Liver (tissue), 3 donors: ENCODE results near the gene ADAM11.

Experiments
- GABPA ChIP-seq, 2 donors: IDR thresholded peaks in 1 of 2; conservative IDR thresholded peaks in 1 of 2; 2 replicates each; pipeline ENCODE4 v1.6.1; 2016; ENCODE audit warnings: antibody characterized with exemption in 2 of 2, mild to moderate bottlenecking in 1 of 2, moderate library complexity in 1 of 2
- JUND ChIP-seq, 2 donors: IDR thresholded peaks; 2 replicates each; pipeline ENCODE4 v1.6.1; 2016; ENCODE audit warnings: antibody characterized with exemption in 2 of 2
- SP1 ChIP-seq: IDR thresholded peaks from 2 replicates; pipeline ENCODE4 v1.6.1; 2018; ENCODE audit warnings: antibody characterized with exemption, mild to moderate bottlenecking
- TAF1 ChIP-seq: conservative IDR thresholded peaks from 2 replicates; pipeline ENCODE4 v1.6.1; 2016; ENCODE audit warnings: antibody characterized with exemption, mild to moderate bottlenecking
- YY1 ChIP-seq: IDR thresholded peaks from 2 replicates; pipeline ENCODE4 v1.6.1; 2016; ENCODE audit warnings: antibody characterized with exemption, mild to moderate bottlenecking
- TF ChIP-seq, protein P1 (sequence below): fragments of 150-350 bp; IDR thresholded peaks from 2 replicates; pipeline ENCODE4 v1.5.1; 2017; ENCODE audit warnings: improper control_type of control experiment, low read depth, low read length; ENCODE audit not compliant: missing input control
- TF ChIP-seq, protein P2 (sequence below): IDR thresholded peaks from 2 replicates; pipeline ENCODE4 v1.6.1; 2016; ENCODE audit warnings: antibody characterized with exemption
- TF ChIP-seq, protein P3 (sequence below): IDR thresholded peaks from 2 replicates; pipeline ENCODE4 v1.6.1; 2016; ENCODE audit warnings: antibody characterized with exemption
- TF ChIP-seq, protein P4 (sequence below): IDR thresholded peaks from 2 replicates; pipeline ENCODE4 v1.6.1; 2016; ENCODE audit warnings: antibody characterized with exemption
- donor health status: healthy.
- donor health status: healthy.

DNA sequence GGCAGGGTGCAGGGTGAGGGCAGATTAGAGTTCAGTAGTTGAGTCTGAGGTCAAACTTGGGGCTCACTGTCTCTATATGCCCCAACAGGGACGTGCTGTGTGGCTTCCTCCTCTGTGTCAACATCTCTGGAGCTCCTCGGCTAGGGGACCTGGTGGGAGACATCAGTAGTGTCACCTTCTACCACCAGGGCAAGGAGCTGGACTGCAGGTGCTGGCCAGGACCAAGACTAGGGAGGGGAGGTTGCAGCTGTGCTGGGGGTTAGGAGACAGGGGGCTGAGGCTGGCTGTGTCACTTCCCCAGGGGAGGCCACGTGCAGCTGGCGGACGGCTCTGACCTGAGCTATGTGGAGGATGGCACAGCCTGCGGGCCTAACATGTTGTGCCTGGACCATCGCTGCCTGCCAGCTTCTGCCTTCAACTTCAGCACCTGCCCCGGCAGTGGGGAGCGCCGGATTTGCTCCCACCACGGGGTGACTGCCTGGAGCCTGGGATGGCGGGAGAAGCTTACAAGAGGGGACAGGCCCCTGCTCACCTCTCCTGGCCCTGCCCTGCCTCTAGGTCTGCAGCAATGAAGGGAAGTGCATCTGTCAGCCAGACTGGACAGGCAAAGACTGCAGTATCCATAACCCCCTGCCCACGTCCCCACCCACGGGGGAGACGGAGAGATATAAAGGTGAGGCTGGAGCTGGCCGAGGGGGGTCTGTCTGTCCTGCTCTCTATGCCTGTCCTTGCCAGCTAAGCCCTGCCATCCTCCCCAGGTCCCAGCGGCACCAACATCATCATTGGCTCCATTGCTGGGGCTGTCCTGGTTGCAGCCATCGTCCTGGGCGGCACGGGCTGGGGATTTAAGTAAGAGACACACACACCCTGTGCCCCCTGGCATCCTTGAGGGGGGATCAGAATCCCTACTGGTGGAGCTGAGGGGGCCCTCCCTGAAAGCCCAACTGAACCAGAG is 18.9 kb downstream of the ADAM11 start:
- TF ChIP-seq TAF1: no peak
- TF ChIP-seq, protein P1, sequence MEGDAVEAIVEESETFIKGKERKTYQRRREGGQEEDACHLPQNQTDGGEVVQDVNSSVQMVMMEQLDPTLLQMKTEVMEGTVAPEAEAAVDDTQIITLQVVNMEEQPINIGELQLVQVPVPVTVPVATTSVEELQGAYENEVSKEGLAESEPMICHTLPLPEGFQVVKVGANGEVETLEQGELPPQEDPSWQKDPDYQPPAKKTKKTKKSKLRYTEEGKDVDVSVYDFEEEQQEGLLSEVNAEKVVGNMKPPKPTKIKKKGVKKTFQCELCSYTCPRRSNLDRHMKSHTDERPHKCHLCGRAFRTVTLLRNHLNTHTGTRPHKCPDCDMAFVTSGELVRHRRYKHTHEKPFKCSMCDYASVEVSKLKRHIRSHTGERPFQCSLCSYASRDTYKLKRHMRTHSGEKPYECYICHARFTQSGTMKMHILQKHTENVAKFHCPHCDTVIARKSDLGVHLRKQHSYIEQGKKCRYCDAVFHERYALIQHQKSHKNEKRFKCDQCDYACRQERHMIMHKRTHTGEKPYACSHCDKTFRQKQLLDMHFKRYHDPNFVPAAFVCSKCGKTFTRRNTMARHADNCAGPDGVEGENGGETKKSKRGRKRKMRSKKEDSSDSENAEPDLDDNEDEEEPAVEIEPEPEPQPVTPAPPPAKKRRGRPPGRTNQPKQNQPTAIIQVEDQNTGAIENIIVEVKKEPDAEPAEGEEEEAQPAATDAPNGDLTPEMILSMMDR: no peak
- TF ChIP-seq SP1: no peak
- TF ChIP-seq JUND (IDR thresholded peaks at IDR 0.05): no peak
- TF ChIP-seq GABPA (IDR thresholded peaks at IDR 0.05 in 1 of 2, conservative IDR thresholded peaks at IDR 0.05 in 1 of 2): no peak
- TF ChIP-seq YY1: no peak
- TF ChIP-seq, protein P2, sequence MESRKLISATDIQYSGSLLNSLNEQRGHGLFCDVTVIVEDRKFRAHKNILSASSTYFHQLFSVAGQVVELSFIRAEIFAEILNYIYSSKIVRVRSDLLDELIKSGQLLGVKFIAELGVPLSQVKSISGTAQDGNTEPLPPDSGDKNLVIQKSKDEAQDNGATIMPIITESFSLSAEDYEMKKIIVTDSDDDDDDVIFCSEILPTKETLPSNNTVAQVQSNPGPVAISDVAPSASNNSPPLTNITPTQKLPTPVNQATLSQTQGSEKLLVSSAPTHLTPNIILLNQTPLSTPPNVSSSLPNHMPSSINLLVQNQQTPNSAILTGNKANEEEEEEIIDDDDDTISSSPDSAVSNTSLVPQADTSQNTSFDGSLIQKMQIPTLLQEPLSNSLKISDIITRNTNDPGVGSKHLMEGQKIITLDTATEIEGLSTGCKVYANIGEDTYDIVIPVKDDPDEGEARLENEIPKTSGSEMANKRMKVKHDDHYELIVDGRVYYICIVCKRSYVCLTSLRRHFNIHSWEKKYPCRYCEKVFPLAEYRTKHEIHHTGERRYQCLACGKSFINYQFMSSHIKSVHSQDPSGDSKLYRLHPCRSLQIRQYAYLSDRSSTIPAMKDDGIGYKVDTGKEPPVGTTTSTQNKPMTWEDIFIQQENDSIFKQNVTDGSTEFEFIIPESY: no peak
- TF ChIP-seq, protein P3, sequence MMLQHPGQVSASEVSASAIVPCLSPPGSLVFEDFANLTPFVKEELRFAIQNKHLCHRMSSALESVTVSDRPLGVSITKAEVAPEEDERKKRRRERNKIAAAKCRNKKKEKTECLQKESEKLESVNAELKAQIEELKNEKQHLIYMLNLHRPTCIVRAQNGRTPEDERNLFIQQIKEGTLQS: no peak
- TF ChIP-seq, protein P4, sequence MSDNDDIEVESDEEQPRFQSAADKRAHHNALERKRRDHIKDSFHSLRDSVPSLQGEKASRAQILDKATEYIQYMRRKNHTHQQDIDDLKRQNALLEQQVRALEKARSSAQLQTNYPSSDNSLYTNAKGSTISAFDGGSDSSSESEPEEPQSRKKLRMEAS: no peak
